NCI-H1105 (cell line): ENCODE results near the gene CASZ1.

Experiments used
- DNase-seq: peaks from one replicate; lab custom pipeline; 2025; lab: John Stamatoyannopoulos, UW

The CASZ1 gene

GRCh38 chr1:10793129-10793651 lies 3.3 kb downstream of the CASZ1 start:
- DNase-seq: peak; percentile 40

- peak; percentile 75 for DNase-seq
Observed at GRCh38 chr1:10791105-10791951, 5.1 kb downstream of the CASZ1 start.

- no peak for DNase-seq
Observed at GRCh38 chr1:10789803-10790702, 6.4 kb downstream of the CASZ1 start.

GRCh38 chr1:10789047-10789791 lies 7.2 kb downstream of the CASZ1 start:
- DNase-seq: no peak

GRCh38 chr1:10788592-10789006 lies 7.8 kb downstream of the CASZ1 start:
- no peak for DNase-seq

GRCh38 chr1:10787286-10787685 lies 9.2 kb downstream of the CASZ1 start:
- DNase-seq: peak; percentile 67

- DNase-seq: no peak
Observed at GRCh38 chr1:10785728-10786638, 10.5 kb downstream of the CASZ1 start.

GRCh38 chr1:10784998-10785727 lies 11.3 kb downstream of the CASZ1 start:
- no peak for DNase-seq

- DNase-seq: no peak
Observed at GRCh38 chr1:10782491-10783244, 13.8 kb downstream of the CASZ1 start.

GRCh38 chr1:10781137-10781536 lies 15.3 kb downstream of the CASZ1 start:
- DNase-seq: peak; percentile 43

GRCh38 chr1:10779841-10780240 lies 16.6 kb downstream of the CASZ1 start:
- DNase-seq: no peak

GRCh38 chr1:10779201-10779600 lies 17.2 kb downstream of the CASZ1 start:
- peak; percentile 88 for DNase-seq

- DNase-seq: no peak
Observed at GRCh38 chr1:10778640-10779039, 17.8 kb downstream of the CASZ1 start.

GRCh38 chr1:10777749-10778574 lies 18.5 kb downstream of the CASZ1 start:
- DNase-seq: no peak

- peak; percentile 90 for DNase-seq
Observed at GRCh38 chr1:10776190-10776905, 20.1 kb downstream of the CASZ1 start.

GRCh38 chr1:10775763-10776162 lies 20.7 kb downstream of the CASZ1 start:
- DNase-seq: no peak

GRCh38 chr1:10774615-10775310 lies 21.7 kb downstream of the CASZ1 start:
- DNase-seq: no peak
